NCI-H226 (cell line): ENCODE measurements around the gene PDLIM3.
A peak's percentile ranks its signal among the peaks of the same experiment; 100 is the strongest.
"Not testable (repeated sequence)": the region's sequence is repeated elsewhere in the genome, so short reads cannot be mapped to it uniquely, and the experiment has no call there.

Experiments
- DNase-seq: peaks from one replicate; pipeline ENCODE4 v3.0.0-alpha.2; 2015

Gene PDLIM3

DNA sequence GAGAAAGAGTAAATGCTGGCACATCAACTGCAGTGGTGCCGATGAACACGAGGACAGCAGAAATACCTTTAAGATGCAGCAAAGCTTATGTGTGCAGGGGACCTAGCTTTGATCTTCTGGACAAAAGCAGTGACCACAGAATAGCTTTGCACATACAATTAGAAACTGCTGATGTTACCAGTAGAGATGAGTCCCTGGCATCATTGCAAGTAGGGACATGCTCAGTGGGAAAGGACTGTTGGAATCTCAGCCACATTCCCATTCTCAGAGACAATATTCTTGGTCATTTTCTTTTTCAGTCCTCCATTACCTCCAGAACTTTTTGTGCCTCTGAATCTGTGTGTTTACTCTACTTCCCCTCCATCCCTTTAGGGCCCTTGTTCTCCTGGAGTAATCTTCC, 16.9 kb upstream of the PDLIM3 start:
- no peak for DNase-seq

DNA sequence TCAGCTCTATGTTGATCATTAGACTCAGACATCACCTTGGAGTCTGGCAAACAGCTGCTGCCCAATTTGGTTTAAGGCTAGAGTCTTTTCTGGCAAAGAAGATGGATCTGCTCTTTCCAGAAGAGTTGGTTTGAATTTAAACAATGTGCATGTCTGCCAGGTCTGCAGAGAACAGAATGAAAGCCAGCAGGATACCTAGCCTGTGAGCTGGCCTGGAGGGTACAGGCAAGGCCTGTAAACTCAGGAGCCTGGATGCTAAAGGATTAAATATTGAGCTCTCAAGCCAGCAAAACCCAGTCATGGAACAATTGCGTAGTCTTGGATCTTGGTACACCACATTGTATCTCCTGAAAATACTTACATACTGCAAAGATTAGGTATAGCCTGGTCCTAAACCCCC, 15.6 kb upstream of the PDLIM3 start:
- no peak for DNase-seq

DNA sequence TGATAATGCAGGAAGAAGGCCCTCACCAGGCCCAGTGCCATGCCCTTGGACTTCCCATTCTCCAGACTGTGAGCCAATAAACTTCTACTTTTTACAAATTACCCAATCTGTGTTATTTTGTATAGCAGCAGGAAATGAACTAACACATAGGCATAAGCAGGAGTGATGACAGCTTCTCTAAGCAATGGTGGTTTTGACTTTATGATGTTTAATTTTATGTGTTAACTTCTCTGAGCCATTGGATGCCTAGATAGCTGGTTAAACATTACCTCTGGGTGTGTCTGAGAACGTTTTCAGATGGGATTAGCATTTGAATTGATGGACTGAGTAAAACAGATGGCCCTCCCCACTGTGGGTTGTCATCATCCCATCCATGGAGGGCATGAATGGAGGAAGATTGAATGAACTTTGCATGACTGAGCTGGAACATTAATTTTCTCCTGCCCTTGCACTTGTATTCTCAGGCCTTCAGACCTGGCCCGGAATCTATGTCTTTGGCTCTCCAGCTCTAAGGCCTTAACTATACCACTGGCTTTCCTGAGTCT, 13.9 kb upstream of the PDLIM3 start:
- DNase-seq, result no peak

DNA sequence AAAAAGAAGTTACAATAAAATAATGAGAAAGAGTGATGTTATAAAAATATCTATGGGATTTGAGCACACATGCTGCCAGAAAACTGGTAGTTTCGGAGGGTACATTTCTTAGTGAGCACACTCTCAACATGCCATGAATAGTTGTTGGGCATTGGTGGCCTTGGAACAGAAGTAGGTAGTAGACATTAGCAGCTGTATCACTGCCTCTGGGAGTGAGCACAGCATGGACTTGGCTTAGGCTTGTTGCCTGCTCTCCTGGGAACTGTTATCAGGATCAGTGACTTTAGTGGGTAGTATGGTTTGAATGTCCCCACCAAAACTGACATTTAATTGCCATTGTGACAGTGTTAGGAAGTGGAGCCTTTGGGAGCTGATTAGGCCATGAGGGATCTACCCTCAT, 13.3 kb upstream of the PDLIM3 start:
- DNase-seq, result no peak

DNA sequence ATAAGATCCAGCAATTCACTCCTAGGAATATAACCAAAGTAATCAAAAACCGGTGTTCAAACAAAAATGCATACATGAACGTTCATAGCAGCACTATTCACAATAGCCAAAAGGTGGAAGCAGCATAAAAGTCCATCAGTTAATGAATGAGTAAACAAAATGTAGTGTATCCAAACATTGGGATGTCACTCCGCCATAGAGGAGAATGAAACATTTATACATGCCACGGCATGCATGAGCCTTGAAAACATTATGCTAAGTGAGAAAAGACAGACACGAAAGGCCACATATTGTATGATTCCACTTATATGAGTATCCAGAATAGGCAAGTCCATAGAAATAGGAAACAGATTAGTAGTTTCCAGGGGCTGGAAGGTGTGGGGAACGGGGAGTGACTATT, 11.0 kb upstream of the PDLIM3 start:
- DNase-seq, result no peak

DNA sequence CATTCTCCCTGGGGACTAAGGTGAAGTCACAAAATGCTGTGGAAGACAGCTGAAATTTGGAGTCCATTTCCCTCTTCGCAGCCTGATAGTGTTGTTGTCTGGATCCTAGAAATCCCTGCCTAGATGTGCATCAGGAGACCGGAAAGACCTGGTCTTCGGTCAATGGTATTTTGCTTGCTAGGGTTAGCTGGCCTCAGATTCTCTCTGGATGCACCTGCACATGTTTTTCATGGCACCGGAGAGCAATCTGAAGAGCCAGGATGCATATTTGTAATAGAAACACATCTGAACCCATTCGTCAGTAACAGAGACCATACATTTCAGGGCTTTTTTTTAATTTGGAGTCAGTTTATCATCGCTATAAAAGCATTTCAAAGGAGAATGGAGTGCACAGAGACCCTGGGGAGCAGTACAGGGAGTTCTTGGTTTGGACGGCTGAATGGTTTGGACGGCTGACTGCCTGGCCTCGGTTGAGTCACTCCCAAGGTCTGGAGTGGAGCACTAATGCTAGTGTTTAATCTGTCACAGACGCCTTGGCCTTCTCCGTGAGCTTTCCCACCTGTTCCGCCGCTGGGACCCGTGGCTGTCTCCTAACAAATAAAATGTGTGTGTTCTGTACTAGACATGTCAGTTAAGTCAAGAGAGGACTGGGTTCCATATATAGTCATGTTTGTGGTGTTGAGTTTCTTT, 7.5 kb upstream of the PDLIM3 start:
- DNase-seq, result no peak

DNA sequence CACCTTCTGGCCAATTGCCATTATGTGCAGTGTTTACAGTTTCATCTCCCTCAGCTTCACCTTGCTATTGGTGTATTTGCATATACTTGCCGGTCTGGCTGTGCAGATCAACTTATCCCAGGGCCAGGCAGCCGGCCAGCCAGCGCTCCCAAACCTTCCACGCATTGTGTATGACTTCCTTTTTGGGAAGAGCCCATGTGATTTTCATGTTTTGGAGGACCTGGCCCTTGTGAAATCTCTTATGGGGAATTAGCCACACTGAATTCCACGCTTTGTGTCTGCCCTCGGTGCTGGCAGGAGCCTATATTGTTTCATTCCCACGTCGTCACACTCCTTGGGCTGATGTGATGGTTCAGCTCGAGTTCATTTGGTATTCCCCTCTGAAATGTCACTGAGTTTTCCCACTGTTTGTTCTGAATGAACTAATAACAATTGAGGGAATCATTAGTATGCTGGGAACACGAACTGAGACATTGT, 6.0 kb upstream of the PDLIM3 start:
- no peak for DNase-seq

DNA sequence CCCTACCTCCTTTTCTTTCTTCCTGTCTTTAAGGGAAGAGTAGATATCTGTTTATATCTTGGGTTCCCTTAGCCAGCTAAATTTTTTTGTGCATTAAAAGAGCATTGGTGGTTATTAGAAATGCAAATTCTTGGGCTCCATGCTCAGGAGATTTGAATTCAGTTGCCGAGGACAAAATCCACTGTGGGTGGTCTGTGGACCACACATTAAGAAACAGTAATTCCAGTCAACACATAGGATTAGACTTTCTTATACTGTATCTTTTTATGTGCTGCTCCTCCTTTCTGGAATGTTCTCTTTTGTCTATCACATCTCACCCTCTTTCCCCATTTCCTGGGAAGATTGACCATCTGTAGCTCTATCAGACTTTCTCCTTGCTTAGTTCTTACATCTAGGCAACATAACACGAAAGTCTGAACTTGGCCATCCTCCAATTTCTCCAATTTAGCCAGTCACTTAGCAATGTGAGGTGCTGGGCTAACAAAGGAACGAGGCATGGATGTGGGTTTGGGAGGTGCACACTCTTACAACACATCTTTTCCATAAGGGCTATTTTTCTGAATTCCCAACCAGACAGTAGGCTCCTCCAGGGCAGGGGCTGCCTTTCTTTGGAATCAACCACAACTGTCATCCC, 5.3 kb upstream of the PDLIM3 start:
- DNase-seq, result no peak

DNA sequence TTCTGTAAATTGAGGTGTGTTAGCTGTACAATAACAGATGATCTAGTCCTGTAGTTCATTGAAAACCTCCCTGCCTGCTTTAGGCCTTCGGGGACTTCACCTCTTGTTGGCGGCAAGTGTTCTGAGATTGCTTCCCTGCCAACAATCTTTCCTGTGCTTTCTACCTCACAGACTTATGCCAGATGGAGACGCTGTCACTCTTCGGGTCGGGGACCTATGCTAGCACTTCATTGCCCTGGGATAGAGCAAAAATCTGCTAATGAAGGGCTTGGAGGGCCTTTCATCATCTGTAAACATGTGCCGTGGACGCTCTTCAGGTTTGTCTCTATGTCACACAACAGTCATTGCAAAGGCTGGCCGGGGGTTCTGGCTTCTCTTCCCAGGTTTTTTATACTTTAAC, 4.7 kb upstream of the PDLIM3 start:
- no peak for DNase-seq

DNA sequence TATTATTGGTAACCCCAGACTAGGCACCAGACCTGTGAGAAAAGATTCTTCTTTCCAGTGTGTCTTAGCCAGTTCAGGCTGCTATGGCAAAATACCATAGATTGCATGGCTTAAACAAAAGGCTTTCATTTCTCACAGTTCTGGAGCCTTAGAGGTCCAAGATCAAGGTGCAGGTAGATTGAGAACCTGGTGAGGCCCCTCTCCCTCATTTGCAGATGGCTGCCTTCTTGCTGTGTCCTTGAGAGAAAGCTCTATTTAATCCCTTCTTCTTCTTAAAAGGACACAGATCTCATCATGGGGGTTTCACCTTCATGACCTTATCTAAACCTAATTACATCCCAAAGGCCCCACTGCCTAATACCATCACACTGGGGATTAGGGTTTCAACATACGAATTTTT, 3.5 kb upstream of the PDLIM3 start:
- no peak for DNase-seq

DNA sequence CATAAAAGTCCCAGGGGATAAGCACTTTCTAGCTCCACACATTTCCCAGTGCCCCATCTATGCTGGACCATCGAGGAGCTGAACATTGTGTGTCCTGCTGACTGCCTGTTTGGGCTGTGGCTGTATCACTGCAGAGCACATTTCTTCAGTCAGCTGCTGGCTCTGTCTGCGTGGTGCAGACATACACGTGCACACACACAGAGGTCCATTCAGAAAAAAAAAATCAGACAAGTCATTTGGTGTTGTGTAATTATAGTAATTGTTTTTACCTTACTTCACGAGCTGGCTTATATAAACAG, 1.1 kb upstream of the PDLIM3 start:
- DNase-seq, result no peak

DNA sequence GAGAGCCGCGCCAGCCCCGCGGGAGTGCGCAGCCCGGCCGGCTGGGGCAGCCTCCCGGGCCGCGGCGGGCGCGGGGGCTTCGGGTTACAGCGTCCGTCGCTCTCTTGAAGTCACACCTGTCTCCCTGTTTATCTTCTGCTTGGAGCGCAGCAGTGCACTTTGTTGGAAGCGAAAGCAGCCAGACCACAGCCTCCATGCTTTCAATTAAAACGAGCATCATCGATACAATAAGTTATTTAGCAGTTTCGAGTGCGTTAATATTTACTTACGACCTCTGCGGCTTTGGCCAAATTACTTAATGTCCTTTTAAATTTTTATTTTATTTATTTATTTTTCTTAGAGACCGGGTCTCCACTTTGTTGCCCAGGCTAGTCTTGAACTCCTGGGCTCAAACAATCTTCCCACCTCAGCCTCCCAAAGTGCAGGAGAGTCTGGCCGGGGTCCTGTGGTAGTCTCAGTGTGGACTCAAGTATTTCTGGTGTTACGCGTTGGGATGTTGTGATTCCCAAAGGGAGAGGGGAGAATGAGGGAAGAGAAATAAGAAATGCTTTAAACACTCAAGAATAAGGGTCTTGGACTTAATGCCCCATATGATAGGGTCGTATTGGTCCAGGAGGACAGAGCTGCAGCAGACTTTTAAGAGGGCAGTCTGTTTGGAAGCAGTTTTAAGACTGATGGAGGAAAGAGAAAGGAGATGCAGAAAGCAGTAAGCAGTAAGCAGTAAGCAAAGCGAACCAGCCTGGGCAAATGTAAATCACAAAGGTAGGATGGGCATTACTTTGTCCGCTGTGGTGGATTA, 504 bp upstream of the PDLIM3 start:
- DNase-seq, result no peak

DNA sequence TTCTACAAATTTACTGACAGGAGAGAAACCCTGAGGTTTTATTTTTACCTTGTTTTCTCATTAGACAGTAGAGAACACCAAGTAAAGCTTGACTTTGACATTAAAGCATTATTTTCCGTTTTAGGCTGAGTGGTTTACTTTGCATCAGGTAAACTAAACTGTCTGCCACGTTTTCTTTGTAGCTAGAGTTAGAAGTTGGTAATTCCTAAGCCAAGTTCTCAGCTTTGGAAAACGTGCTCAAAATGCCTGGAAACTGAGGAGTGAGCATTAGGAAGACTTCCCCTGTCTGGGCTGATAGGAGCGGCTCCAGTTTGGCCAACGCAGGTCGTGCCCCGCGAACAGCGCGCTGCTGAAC, 819 bp downstream of the PDLIM3 start:
- no peak for DNase-seq

DNA sequence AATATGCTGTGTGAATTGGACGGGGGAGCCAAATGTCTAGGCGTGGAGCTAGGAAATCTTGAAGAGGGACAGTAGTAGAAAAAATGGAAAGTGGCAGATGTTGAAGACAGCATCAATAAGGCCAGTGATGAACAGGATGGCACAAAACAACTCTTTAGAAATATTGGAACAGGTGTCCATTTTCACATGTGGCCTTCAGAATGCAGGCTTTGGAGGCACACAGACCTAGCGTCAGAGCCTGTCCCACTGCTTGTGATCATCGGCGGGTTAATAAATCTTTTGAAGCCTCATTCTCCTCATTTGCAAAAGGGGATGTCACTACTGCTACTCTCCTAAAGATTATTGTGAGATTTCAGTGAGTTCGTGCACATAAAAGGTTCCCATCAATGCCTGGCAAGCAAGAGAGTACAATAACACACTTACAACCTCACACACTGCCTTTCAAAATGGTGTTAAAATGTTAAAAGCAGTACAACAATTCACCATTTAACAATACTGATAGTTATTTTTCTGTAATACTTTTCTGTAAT, 2.4 kb downstream of the PDLIM3 start:
- DNase-seq, result no peak

DNA sequence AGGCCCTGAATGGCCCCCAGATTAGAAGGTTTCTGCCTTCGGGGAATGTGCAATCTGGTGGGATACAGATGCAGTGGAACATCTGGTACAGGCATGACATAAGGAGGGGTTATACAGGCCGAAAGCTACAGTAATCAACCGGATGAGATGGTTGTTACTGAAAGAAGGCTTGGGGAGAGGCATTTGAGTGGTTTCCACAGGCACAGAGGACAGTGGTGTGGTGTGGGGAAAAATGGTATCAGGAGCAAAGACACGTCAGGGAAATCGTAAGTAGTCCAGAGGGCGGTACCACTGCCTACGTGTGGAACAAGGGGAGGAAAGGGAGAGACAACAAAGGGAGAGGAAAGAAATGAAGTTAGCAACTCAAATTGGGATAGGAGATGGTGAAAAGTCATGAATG, 3.0 kb downstream of the PDLIM3 start:
- no peak for DNase-seq

DNA sequence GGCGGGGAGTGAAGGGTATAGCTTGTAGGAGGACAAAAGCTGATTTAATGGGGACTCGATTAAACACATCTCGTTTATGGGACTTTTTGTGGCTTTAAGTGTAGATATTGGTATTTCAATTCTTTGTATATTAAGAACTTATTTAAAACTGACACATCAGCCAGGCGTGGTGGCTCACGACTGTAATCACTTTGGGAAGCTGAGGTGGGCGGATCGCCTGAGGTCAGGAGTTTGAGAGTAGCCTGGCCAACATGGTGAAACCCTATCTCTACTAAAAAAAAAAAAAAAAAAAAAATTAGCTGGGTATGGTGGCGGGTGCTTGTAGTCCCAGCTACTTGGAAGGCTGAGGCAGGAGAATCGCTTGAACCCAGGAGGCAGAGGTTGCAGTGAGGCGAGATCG, 3.7 kb downstream of the PDLIM3 start:
- not testable (repeated sequence) for DNase-seq

DNA sequence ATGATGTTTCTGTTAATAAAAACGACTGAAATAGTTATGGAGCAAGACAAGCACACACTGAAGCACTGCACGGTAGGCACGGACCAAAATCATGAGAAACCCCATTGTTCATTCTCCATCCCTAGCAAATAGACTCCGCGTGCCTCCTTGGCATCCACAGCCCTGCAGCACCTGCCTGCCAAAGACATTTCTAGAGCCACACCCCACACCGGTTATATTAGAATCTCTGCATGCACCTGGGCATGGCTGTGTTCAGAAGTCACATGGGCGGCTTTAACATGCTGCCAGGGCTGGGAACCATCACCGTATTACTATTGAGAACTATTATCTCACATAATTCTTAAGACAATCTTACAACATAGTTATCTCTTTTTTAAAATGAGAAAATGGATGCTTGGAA, 5.9 kb downstream of the PDLIM3 start:
- no peak for DNase-seq

DNA sequence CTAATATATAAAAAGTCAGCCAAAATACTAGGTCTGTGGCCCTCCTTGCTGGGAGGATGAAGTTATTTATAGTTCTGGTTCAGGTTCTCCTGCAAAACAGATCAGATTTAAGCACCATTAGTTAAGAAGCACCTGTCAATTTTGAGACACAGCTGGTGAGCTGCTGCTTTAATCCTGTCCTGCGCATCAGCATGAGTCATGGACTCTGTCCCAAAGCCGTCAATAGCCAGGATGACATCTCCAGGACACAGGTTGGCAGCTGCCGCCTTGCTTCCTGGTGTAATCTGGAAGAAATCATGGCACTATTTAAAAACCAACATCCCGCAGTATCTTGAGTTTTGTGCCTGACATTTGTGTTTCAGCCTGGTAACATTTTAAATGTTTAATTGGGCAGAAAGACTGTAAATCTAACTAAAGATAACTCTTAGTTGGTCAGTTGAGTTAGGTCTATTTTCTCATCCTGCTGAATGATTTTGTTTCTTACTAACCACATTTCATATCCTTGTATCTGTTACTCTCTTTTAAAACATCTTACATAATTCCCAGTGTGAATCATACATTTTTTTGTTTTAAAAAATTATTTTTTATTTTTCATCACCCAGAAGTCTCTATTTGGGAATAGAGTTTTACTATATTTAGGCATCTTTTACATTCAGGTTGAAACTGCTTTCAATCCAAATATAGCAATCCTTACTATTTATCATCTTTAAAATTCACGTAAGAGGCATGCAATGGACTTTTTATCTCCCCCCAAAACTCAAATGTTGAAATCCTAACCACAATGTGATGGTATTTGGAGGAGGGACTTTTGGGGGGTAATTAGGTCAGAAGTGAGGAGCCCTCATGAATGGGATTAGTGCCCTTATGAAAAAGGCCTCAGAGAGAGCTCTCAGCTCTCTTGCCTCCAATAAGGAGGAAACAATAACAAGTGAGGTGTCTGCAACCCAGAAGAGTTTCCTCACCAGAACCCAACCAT, 10.1 kb downstream of the PDLIM3 start:
- peak; percentile 11 for DNase-seq

DNA sequence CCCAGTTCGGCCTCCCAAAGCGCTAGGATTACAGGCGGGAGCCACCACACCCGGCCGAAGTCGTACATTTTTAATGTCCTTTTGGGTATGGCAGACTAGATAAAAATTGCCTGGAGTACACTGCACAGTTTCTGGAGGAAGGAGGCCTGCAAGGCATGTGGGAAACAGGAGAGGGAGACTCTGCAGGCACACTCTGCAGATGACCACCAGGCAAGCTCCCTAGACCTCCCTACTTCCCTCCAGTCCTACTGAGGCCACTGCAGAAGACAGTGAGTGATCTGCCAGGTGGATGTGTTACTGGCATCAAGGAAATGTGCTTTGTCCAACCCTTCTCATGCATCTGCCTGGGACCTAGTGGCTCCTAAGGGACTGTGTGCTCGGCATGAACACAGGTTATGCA, 11.4 kb downstream of the PDLIM3 start:
- no peak for DNase-seq

DNA sequence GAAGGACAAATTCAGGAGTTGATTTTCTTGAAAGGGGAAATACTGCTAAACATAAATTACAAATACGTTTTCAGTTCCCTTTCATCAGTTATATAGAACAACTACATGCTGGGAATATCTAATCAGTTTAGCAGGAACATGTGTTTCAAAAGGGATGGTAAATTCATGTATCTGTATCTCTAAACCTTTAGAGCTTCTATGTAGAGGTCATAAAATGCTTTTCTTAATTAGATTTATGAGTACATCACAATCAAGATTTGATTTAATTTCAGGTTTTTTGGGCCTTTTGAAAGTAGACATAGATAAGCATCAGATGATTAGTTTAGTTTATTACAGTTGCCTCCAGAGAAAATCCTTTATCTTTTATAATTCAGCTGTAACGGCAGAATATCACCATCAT, 12.9 kb downstream of the PDLIM3 start:
- no peak for DNase-seq

DNA sequence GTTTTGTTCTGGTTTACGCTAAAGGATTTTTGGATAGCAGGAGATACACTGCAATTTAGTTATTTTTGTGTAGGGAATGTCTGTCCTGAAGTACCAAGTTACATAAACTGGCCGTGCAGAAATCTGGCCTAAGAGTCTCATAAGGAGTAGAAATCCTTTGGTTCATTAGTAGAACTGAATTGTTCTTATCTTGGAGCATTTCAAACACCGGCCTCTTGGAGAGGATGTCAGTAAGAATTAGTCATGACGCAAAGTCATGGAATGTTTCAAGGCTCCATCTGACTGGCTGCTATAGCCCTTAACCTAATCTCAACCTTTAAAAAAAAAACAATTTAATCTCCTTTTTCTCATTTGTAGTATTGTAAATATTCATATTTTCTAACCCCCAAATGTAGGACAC, 15.2 kb downstream of the PDLIM3 start:
- peak; percentile 70 for DNase-seq

DNA sequence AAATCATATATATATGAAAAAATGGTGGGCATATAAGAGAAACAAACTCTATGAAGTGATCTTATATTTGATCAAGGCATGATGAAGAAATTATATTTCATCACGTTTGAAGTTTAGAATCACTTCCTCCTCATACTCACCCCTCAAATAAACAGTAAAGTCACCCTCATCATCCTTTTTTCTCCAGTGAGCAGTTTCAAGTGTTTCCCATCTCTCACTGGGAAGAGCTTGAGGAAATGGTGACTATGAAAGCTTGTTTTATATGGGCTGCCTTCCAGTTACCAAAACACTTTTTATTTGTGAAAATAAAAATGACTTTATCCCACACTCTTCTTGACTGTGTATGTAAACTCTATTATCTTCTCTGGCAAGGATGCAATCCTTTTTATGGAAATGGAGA, 16.8 kb downstream of the PDLIM3 start:
- DNase-seq, result no peak

DNA sequence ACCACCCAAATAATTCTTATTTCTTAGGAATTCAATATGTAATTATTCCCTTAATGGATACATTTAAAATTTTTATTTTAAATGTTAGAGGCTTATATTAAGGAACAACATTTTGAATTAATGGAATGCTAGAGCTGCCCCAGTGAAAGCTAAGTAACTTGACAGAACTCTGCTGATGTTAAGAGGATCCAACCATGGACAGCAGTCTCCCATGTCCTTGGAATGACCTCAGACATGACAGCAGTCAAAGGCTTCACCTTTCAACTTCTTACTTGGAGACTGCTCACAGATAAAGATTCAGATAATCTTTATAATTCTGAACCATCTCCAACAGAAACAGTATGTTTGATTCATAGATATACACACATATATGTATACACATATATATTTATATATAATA, 17.2 kb downstream of the PDLIM3 start:
- no peak for DNase-seq
